IPS-15b (cell line): ENCODE data around the gene TMEM59L.
A peak's percentile ranks its signal among the peaks of the same experiment; 100 is the strongest.
"Not testable (repeated sequence)": the region's sequence is repeated elsewhere in the genome, so short reads cannot be mapped to it uniquely, and the experiment has no call there.

ENCODE experiments used
- H3K27me3 ChIP-seq: one replicate; pipeline ENCODE4 v1.6.1; 2013; ENCODE audit warnings: low read length; ENCODE audit not compliant: control insufficient read depth, insufficient read depth
- H3K36me3 ChIP-seq: one replicate; pipeline ENCODE4 v1.6.1; 2013; ENCODE audit warnings: low read length; ENCODE audit not compliant: control insufficient read depth, insufficient read depth
- H3K4me1 ChIP-seq: one replicate; pipeline ENCODE4 v1.6.1; 2013; ENCODE audit warnings: mild to moderate bottlenecking, low read length; ENCODE audit not compliant: control insufficient read depth, insufficient read depth
- H3K4me3 ChIP-seq: one replicate; pipeline ENCODE4 v1.5.1; 2013; ENCODE audit warnings: low read depth, low read length
- H3K9ac ChIP-seq: one replicate; pipeline ENCODE4 v1.6.1; 2013; ENCODE audit warnings: low read depth, mild to moderate bottlenecking, low read length
- H3K9me3 ChIP-seq: one replicate; pipeline ENCODE4 v1.6.1; 2013; ENCODE audit warnings: mild to moderate bottlenecking, low read length; ENCODE audit not compliant: control insufficient read depth, insufficient read depth

TMEM59L gene

DNA sequence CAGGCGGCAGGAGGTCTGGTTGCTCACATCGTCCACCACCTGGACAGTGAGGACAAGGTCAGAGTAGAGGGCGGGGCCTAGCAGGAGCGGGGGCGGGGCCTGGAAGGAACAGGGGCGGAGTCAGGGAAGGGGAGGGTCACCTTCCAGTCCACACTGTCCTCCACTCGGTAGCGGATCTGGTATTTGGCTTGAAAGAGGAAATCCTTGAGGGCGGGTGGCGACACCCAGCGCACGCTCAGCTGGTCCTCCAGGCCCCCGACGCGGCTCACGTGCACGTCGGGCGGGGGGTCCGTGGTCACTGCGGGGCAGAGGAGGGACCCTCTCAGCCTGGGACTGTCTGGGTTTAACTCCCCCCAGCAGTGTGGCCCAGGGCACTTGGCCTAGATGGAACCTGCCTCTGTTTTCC lies 15.9 kb upstream of the TMEM59L start:
- Histone ChIP-seq H3K4me1 (peaks cover 16% of the 10 kb centered on the region), H3K9me3 (no peaks in the 10 kb centered on the region), H3K4me3 (peak overlapping the region; percentile 39), H3K9ac (no peak overlapping the region), H3K36me3 (no peaks in the 10 kb centered on the region), H3K27me3 (peaks cover 2% of the 10 kb centered on the region)

DNA sequence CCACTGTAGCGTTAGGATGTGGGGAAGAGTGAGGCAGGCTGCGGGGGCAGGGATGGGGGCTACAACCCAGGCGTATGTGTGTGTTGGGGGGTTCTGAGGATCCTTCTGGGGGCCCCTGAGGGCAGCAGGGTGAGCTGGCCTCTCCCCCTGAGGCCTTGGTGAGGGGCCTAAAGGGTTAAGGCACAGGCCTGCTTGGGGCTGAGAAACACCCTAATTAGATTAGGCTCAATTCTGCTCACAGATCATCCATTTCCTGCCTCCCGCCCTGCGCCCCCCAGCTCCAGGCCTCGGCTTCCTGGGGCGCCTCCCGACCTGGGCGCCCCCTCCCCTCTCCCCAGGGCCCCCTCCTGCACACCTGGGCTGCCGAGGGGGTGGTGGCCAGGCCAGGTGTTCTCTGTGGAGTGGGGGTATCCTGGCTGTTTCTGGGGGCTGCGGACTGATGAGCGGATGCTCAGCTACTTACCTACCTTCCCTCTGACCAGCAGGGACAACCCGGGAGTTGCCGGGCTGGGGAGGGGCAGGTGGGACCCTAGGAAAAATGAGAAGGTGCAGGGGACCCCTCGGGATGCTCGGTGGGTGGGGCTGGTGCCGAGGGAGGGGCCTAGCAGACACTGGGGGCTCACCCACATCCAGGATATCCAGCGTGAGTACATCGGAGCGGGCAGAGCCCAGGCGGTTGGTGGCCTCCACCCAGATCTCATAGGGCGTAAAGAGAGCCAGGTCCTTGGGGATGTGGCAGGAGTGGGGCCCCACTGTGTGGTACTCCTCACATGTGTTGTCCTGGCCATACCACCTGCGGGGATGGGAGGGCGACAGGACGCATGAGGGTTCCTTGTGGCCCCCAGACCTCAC lies 14.6 kb upstream of the TMEM59L start:
- Histone ChIP-seq H3K9me3 (no peaks in the 10 kb centered on the region), H3K4me1 (peaks cover 16% of the 10 kb centered on the region), H3K9ac (no peak overlapping the region), H3K27me3 (peaks cover 14% of the 10 kb centered on the region), H3K36me3 (no peaks in the 10 kb centered on the region), H3K4me3 (no peak overlapping the region)

DNA sequence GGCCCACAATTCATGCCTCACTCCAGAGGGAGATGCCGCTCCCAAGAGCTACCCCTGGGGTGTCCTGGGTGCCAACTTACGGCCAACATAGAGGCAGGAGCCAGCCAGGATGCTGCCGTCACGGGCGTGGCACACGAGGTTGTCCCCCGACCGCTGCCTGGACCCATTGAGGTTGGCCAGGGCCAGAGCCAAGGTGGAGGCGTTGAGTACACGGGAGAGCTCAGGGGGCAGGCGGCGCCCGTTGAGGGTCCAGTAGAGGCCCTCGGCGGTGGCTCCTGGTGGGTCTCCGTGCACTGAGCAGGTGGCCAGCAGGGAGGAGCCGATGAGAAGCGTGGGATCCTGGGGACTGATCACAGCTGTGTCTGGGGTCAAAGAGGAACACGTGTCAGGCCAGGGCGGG lies 13.2 kb upstream of the TMEM59L start:
- Histone ChIP-seq H3K36me3 (no peaks in the 10 kb centered on the region), H3K27me3 (peaks cover 27% of the 10 kb centered on the region), H3K9ac (no peak overlapping the region), H3K4me1 (peaks cover 17% of the 10 kb centered on the region), H3K4me3 (no peak overlapping the region), H3K9me3 (no peaks in the 10 kb centered on the region)

DNA sequence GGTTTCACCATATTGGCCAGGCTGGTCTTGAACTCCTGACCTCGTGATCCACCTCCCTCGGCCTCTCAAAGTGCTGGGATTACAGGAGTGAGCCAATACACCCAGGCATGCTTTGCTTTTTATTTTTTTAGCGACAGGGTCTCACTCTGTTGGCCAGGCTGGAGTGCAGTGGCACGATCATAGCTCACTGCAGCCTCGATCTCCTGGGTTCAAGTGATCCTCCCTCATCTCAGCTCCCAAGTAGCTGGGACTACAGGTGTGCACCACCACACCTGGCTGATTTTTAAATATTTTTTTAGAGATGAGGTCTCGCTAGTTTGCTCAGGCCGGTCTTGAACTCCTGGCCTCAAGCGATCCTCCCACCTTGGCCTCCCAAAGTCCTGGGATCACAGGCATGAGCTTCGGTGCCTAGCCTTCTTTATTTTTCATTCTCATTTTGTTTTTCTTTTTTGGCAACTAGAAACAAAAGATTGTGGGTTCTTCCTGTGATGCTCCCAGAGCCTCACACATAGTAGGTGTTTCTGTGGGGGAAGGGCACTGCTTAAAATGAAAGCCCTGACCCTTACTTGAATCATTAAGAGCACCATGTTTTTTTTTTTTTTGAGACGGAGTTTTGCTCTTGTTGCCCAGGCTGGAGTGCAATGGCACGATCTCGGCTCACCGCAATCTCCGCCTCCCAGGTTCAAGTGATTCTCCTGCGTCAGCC lies 11.8 kb upstream of the TMEM59L start:
- not testable (repeated sequence) for H3K9me3 ChIP-seq

DNA sequence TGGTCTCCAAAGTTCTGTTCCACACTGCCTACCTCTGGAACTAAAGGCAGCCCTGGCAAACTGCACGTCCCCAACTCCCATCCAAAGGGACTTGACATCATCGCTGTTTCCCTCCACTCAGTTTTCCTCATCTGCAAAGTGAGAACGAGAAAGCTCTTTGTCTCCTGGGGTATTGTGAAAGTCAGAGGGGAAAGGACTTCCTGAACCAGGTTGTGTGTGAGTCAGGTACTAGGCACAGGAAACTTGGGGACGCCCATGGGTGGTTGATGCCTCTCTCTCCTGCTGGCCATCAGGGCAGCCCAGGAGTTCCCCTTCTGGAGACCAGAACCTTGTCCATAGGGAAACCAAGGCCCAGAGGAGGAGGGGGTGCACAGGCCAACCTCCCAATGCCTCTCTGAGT lies 10.8 kb upstream of the TMEM59L start:
- Histone ChIP-seq H3K27me3 (peaks cover 44% of the 10 kb centered on the region), H3K36me3 (no peaks in the 10 kb centered on the region), H3K9me3 (no peaks in the 10 kb centered on the region), H3K4me3 (no peak overlapping the region), H3K9ac (no peak overlapping the region), H3K4me1 (peaks cover 12% of the 10 kb centered on the region)

More for the DNA sequence above, 11.8 kb upstream of the TMEM59L start:
- not testable (repeated sequence) for H3K36me3 ChIP-seq, H3K9ac ChIP-seq, H3K4me3 ChIP-seq
- H3K27me3 ChIP-seq = peaks cover 40% of the 10 kb centered on the region
- H3K4me1 ChIP-seq = peaks cover 12% of the 10 kb centered on the region

DNA sequence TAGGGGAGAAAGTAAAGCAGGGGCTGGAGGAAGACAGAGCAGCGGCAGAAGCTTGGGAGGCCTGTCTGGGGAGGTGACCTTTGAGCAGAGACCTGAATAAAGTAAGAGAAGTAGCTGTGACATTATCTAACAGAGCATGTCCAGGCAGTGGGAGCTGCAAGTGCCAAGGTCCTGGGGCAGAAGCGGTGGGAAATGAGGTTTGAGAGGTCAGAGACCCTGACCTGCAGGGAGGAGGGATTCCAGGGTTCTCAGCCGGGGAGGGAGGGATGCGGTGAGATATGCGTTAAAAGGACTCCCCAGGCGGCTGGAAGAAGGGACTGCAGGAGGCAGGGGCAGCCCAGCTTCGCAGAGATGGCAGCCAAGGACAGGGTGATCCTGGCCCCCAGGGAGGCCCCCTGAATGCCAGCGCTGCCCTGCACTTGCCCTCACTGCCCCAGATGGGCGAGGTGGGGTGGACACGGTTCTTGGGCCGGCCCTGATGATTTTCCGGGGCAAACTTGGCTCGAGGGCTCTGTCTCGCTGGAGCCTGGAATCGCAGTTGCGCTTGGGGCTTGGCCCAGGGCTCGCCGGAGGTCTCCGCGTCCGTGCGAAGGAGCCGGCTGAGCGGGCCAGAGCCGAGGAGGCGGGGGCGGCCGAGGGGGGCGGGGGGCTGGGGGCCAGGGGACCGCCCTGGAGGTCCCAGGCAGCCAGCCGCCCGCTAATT lies 9.3 kb upstream of the TMEM59L start:
- H3K27me3 ChIP-seq = peaks cover 59% of the 10 kb centered on the region
- H3K9ac ChIP-seq = no peak overlapping the region
- H3K4me1 ChIP-seq = peaks cover 16% of the 10 kb centered on the region
- peak overlapping the region; percentile 48 for H3K4me3 ChIP-seq
- no peaks in the 10 kb centered on the region for H3K36me3 ChIP-seq
- H3K9me3 ChIP-seq = no peaks in the 10 kb centered on the region

DNA sequence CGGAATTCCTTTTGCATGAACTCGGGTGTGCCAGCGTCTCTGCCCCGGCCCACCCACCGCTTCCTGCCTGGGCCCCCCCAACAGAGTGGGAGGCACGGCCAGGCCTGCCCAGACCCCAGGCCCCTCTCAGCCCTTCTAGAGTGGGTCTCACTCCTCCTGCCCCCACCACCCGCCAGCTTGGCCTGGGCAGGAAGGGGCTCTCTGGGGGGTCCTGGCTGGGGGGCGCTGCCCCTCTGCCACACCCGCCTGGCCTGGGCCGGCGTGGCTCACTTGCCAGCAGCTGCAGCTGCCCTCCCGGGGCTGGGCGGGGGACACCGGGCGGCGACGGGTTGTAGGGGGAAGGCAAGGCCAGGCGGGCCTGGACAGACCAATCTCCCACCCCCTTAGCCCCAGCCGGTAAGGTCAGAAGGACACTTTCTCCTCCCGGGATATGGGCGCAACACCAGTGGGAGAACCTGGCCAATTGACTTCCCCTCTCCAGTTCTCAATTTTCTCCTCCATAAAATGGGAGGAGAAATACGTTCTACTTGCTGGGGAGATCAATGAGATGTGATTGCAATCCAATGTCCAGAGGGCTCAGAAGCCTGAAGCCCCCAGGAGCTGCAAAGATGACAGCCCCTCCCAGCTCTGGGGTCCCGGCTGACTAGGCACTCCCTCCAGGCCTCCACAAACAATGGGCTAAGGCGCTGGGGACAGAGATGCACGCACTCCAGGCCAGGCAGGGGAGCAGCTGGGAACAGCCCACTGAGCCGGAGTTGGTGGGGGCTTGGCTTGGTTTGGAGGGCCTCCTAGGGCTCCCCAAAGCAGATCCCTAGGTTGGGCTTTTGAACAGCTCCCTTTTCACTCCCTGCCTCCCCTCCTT lies 8.5 kb upstream of the TMEM59L start:
- Histone ChIP-seq H3K4me1 (peaks cover 17% of the 10 kb centered on the region), H3K27me3 (peaks cover 66% of the 10 kb centered on the region), H3K4me3 (peak overlapping the region; percentile 30), H3K36me3 (no peaks in the 10 kb centered on the region), H3K9ac (no peak overlapping the region), H3K9me3 (no peaks in the 10 kb centered on the region)

DNA sequence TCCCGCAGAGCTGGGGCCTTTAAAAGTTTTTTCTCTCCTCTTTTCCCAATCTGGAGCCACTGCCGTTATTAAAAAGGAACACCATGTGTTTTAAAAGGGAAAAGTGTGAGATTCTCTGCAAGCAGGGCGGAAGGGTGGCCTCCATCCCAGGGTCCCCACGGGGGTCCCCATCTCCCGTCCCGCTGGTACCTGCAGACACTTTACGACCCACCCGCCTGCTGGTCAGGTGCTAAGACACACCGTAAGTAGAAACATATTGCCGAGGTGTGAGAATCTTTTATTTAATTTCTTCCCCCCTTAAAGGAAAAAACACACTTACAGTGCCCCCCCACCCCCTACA lies 7.9 kb upstream of the TMEM59L start:
- Histone ChIP-seq H3K36me3 (no peaks in the 10 kb centered on the region), H3K27me3 (peaks cover 72% of the 10 kb centered on the region), H3K9ac (no peak overlapping the region), H3K9me3 (no peaks in the 10 kb centered on the region), H3K4me3 (peak overlapping the region; percentile 18), H3K4me1 (peaks cover 22% of the 10 kb centered on the region)

DNA sequence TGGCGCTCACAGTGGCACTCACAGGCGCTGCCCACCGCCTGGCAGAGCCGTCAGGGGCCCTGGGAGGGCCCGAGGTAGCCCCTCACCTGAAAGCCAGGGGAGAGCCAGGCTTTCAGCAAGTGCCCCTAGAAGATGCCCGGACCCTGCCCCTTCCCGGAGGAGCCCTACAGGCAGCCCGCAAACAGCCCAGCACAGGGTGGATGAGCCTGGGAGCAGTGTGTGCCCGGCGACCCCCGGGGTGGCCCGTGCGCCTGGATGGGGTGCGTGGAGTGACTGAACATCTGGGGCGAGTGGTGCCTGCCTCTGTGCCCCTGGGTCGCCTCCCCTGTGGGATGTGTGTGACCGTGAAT lies 7.5 kb upstream of the TMEM59L start:
- Histone ChIP-seq H3K9ac (no peak overlapping the region), H3K36me3 (no peaks in the 10 kb centered on the region), H3K4me3 (peak overlapping the region; percentile 37), H3K9me3 (no peaks in the 10 kb centered on the region), H3K4me1 (peaks cover 25% of the 10 kb centered on the region), H3K27me3 (peaks cover 76% of the 10 kb centered on the region)

DNA sequence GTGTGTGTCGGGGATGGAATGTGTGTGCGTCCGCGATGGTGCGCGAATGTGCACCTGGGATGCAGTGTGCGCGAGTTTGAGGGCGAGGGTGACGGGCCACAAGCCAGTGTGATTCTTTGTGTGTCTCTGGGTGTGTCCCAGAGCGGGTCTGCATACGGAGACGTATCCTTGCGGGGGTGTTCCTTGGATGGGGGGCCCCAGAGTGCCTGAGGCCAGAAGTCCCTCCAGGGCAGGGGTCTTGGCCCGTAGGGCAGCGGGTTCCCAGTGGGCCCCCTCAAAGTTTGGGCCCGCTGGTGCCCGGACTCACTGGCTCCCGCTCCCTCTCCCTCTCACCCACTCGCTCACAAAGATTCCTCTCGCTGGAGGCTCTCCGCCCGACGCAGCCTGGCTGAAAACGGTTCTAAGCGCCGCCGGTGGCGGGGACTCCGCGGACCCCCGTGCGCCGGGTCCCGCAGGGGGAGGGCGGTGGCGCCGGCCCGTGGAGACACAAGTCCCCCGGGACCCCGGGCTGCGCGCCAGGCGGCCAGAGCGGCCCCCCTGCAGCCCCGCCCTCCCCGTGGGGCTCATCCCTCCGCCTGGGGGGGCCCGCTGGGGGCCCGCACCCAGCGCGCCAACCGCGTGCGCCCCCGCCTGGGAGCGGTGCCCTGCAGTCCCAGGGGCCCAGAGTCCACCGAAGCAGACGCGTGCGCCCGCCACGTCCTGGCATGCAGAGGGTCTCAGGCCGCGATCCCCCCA lies 7.0 kb upstream of the TMEM59L start:
- Histone ChIP-seq H3K4me1 (peaks cover 28% of the 10 kb centered on the region), H3K9me3 (no peaks in the 10 kb centered on the region), H3K27me3 (peaks cover 80% of the 10 kb centered on the region), H3K36me3 (no peaks in the 10 kb centered on the region), H3K4me3 (peak overlapping the region; percentile 37), H3K9ac (no peak overlapping the region)
